GM12878 (cell line): ENCODE results near the gene MAGI1. TPM values are rescaled to one million over a fixed set of nuclear protein-coding genes. Genes with fewer than 3 reads are reported as not detected.

ENCODE experiments used
- ATAC-seq: fragments of 200-7000 bp; cut with Tn5 transposase; 3 replicates; pipeline ENCODE4 v1.9.1; 2020; ENCODE audit warnings: mild to moderate bottlenecking, moderate library complexity
- BruUV-seq: library from RNA; stranded (reverse); fragments of 400-500 nt; replicated peaks from 2 replicates; lab custom pipeline; 2021; lab: Mats Ljungman, UMichigan
- CTCF ChIA-PET: fragments of 300-600 bp; sonication (Branson Sonifier 250); formaldehyde crosslinking; extraction: SDS; loops from one replicate; lab custom pipeline; 2021; ENCODE audit warnings: inconsistent platforms; lab: Yijun Ruan, JAX
- POLR2A ChIA-PET: fragments of 350-600 bp; formaldehyde crosslinking; extraction: SDS; loops from one replicate; lab custom pipeline; 2021; ENCODE audit warnings: inconsistent platforms; lab: Charles Lee
- RAD21 ChIA-PET: fragments of 300-600 bp; sonication (Branson Sonifier 250); formaldehyde crosslinking; loops from one replicate; lab custom pipeline; 2023; ENCODE audit warnings: antibody characterized with exemption; ENCODE audit not compliant: unreplicated experiment; lab: Charles Lee
- SMC1A ChIA-PET: fragments of 300-600 bp; sonication (Branson Sonifier 250); formaldehyde crosslinking; loops from one replicate; lab custom pipeline; 2023; ENCODE audit not compliant: unreplicated experiment, uncharacterized antibody; lab: Charles Lee
- DNase-seq: peaks from one replicate; pipeline ENCODE4 v3.0.0-alpha.2; 2011; ENCODE audit warnings: low read depth, low spot score
- FAIRE-seq: peaks from 3 replicates; lab custom pipeline; 2011; peaks lifted over from hg19 to GRCh38; lab: Jason Lieb, UNC
- H2AFZ ChIP-seq: 2 replicates; pipeline ENCODE4 v1.6.0; 2011; ENCODE audit warnings: low read depth, low read length, control low read depth; ENCODE audit not compliant: control insufficient read depth
- H3K27ac ChIP-seq: 2 replicates; pipeline ENCODE4 v1.5.1; 2011; ENCODE audit warnings: control low read depth; ENCODE audit not compliant: control insufficient read depth, insufficient read depth
- H3K27me3 ChIP-seq, 2 experiments: replicated peaks in 1 of 2; 2 replicates each; pipeline versions ENCODE4 v1.6.0 to v1.6.1; 2011; ENCODE audit warnings: low read length in 1 of 2; ENCODE audit not compliant: control insufficient read depth in 2 of 2, insufficient read depth in 2 of 2
- H3K36me3 ChIP-seq, 2 experiments: 2 replicates each; pipeline ENCODE4 v1.5.1; 2011; ENCODE audit warnings: low read length in 1 of 2; ENCODE audit not compliant: control insufficient read depth in 2 of 2, insufficient read depth in 2 of 2
- H3K4me1 ChIP-seq: 2 replicates; pipeline ENCODE4 v1.6.1; 2011; ENCODE audit warnings: mild to moderate bottlenecking, low read length, moderate library complexity, mixed read lengths; ENCODE audit not compliant: control insufficient read depth, insufficient read depth
- H3K4me2 ChIP-seq: 2 replicates; pipeline ENCODE4 v1.6.0; 2011; ENCODE audit warnings: control low read depth; ENCODE audit not compliant: control insufficient read depth, insufficient read depth
- H3K4me3 ChIP-seq: fragments of 200-600 bp; sonication (generic); 2 replicates; pipeline ENCODE4 v1.5.1; 2016
- H3K79me2 ChIP-seq: 2 replicates; pipeline ENCODE4 v1.6.0; 2011; ENCODE audit warnings: low read length; ENCODE audit not compliant: control insufficient read depth, insufficient read depth
- H3K9ac ChIP-seq: 2 replicates; pipeline ENCODE4 v1.8.0; 2011; ENCODE audit warnings: low read length, control low read depth, mixed read lengths; ENCODE audit not compliant: control insufficient read depth, insufficient read depth
- H3K9me3 ChIP-seq: replicated peaks from 3 replicates; pipeline ENCODE4 v1.5.1; 2011; ENCODE audit warnings: mild to moderate bottlenecking, low read length; ENCODE audit not compliant: control insufficient read depth, insufficient read depth
- H4K20me1 ChIP-seq: 2 replicates; pipeline ENCODE4 v1.6.0; 2011; ENCODE audit not compliant: control insufficient read depth, insufficient read depth
- ASH2L ChIP-seq: fragments of 300-600, 200-600 bp; sonication (generic); IDR thresholded peaks from 2 replicates; pipeline ENCODE4 v1.6.1; 2017; ENCODE audit warnings: low read depth, mild to moderate bottlenecking, borderline replicate concordance
- BACH1 ChIP-seq: fragments of 450-650 bp; IDR thresholded peaks from 2 replicates; pipeline ENCODE4 v1.6.1; 2017; ENCODE audit warnings: mild to moderate bottlenecking, borderline replicate concordance
- CBX5 ChIP-seq: sonication (generic); IDR thresholded peaks from 2 replicates; pipeline ENCODE4 v1.6.1; 2016; ENCODE audit warnings: low read depth, moderate library complexity, mild to moderate bottlenecking, inconsistent platforms
- CHD1 ChIP-seq: IDR thresholded peaks from 2 replicates; pipeline ENCODE4 v1.6.1; 2012; ENCODE audit warnings: low read depth, low read length, improper control_type of control experiment
- CTCF ChIP-seq, 3 experiments: IDR thresholded peaks in 2 of 3; conservative IDR thresholded peaks in 1 of 3; 2 replicates each; pipeline ENCODE4 v1.5.1; 2011; ENCODE audit warnings: low read depth in 3 of 3, low read length in 3 of 3, mild to moderate bottlenecking in 3 of 3, control low read depth in 2 of 3, moderate library complexity in 2 of 3, inconsistent platforms in 1 of 3, mixed read lengths in 1 of 3; ENCODE audit not compliant: control insufficient read depth in 2 of 3, insufficient read depth in 1 of 3; ENCODE audit errors: extremely low read depth in 1 of 3
- ESRRA ChIP-seq: IDR thresholded peaks from 2 replicates; pipeline ENCODE4 v1.6.1; 2012; ENCODE audit warnings: mild to moderate bottlenecking, low read length, improper control_type of control experiment
- GABPA ChIP-seq: IDR thresholded peaks from 2 replicates; pipeline ENCODE4 v1.6.1; 2014; ENCODE audit warnings: antibody characterized with exemption, low read depth, mild to moderate bottlenecking, inconsistent platforms
- KDM1A ChIP-seq: fragments of 200-600 bp; sonication (generic); IDR thresholded peaks from 2 replicates; pipeline ENCODE4 v1.6.1; 2016; ENCODE audit warnings: borderline replicate concordance
- NFYA ChIP-seq: IDR thresholded peaks from 2 replicates; pipeline ENCODE4 v1.6.1; 2011; ENCODE audit warnings: low read depth, mild to moderate bottlenecking, low read length, improper control_type of control experiment, borderline replicate concordance
- NR2F1 ChIP-seq: fragments of 450-650 bp; conservative IDR thresholded peaks from 2 replicates; pipeline ENCODE4 v1.6.1; 2017; ENCODE audit warnings: mild to moderate bottlenecking
- POU2F2 ChIP-seq: IDR thresholded peaks from 3 replicates; pipeline ENCODE4 v1.6.1; 2011; ENCODE audit warnings: low read depth, mild to moderate bottlenecking, low read length, borderline replicate concordance
- PRDM15 ChIP-seq: fragments of 450-650 bp; formaldehyde crosslinking; IDR thresholded peaks from 2 replicates; pipeline ENCODE4 v1.4.0; 2020; ENCODE audit warnings: mild to moderate bottlenecking, moderate library complexity
- RB1 ChIP-seq: fragments of 450-650 bp; formaldehyde crosslinking; IDR thresholded peaks from 2 replicates; pipeline ENCODE4 v1.6.1; 2017; ENCODE audit warnings: mild to moderate bottlenecking, borderline replicate concordance
- SMAD1 ChIP-seq: fragments of 450-650 bp; IDR thresholded peaks from 2 replicates; pipeline ENCODE4 v1.6.1; 2018; ENCODE audit warnings: mild to moderate bottlenecking, low read depth; ENCODE audit not compliant: partially characterized antibody
- SPI1 ChIP-seq: IDR thresholded peaks from 2 replicates; pipeline ENCODE4 v1.6.1; 2011; ENCODE audit warnings: low read depth, mild to moderate bottlenecking, low read length, moderate library complexity, borderline replicate concordance; ENCODE audit not compliant: insufficient read depth
- YBX1 ChIP-seq: fragments of 450-650 bp; IDR thresholded peaks from 2 replicates; pipeline ENCODE4 v1.6.1; 2016; ENCODE audit warnings: antibody characterized with exemption
- ZZZ3 ChIP-seq: IDR thresholded peaks from 2 replicates; pipeline ENCODE4 v1.6.1; 2011; ENCODE audit warnings: low read depth; ENCODE audit not compliant: control insufficient read depth, insufficient read length
- WGBS: methylation state at CpG from one replicate; pipeline ENCODE4 v1.1.6; 2016; ENCODE audit warnings: low lambda C conversion rate; ENCODE audit not compliant: insufficient replicate concordance, insufficient coverage; ENCODE audit errors: missing lambda C conversion rate; 5-methylcytosine and 5-hydroxymethylcytosine counted together
- in situ Hi-C: fragments of 300-500 bp; cut with MboI; formaldehyde crosslinking; loops from 9 replicates; pipeline ENCODE4 v1.14.3; 2018; ENCODE audit warnings: mixed read lengths
- intact Hi-C: fragments of 100-400 bp; cut with micrococcal nuclease; formaldehyde crosslinking; loops from one replicate; pipeline ENCODE4 v1.14.2; 2022; ENCODE audit not compliant: unreplicated experiment
- polyA plus RNA-seq, 11 experiments: library from polyadenylated mRNA; depleted of rRNA in 4 of 11; unstranded in 6 of 11; stranded (reverse) in 5 of 11; fragments of >200 nt; fragmentation: Nextera tagmentation in 4 of 11; fragmentation: Illumina TruSeq in 1 of 11; extraction: Ambion mirVana in 4 of 11; extraction: Trizol in 1 of 11; gene quantifications; 1 replicate in 1 of 11; 2 replicates in 10 of 11; pipeline versions ENCODE4 v1.2.1 to v1.2.3, GENCODE V29; 2011 to 2016; ENCODE audit warnings: inconsistent platforms in 2 of 11, missing spikeins in 2 of 11, low read depth in 1 of 11
- total RNA-seq, 4 experiments: library from RNA; depleted of rRNA in 3 of 4; stranded (reverse); fragments of >200 nt in 3 of 4; fragmentation: Illumina TruSeq in 1 of 4; extraction: Trizol in 1 of 4; gene quantifications; 2 replicates each; pipeline versions ENCODE4 v1.2.1 to v1.2.3, GENCODE V29; 2013 to 2021
- TF ChIP-seq, protein P1 (sequence below): IDR thresholded peaks from 2 replicates; pipeline ENCODE4 v1.6.1; 2012; ENCODE audit warnings: low read depth, low read length, improper control_type of control experiment

Gene MAGI1
- total and polyA plus RNA-seq, 10 of the 15 experiments (the other 5 are each of a cell fraction or from before 2014, with no cell fraction given), result 0.02 to 3.3 (median 0.29) TPM; not detected in 1

- in situ Hi-C loops (no loop called here), intact Hi-C loops (no loop called here)
- Histone ChIP-seq H4K20me1 (no peaks in the 10 kb centered on the region), H3K79me2 (no peaks in the 10 kb centered on the region), H3K9me3 (no peaks in the 10 kb centered on the region), H3K27me3 (no peaks in the 10 kb centered on the region), H3K4me1 (no peaks in the 10 kb centered on the region), H3K9ac (no peak overlapping the region), H3K27ac (no peak overlapping the region), H3K4me3 (no peak overlapping the region), H3K4me2 (no peak overlapping the region), H3K36me3 (no peaks in the 10 kb centered on the region), H2AFZ (no peak overlapping the region)
- BruUV-seq, result no TSS peak
- 3% methylated on average over 2 of the region's 2 CpGs for WGBS
- SMC1A ChIA-PET, result no interaction called here
- POLR2A ChIA-PET, result interaction anchor here (0.6 kb wide), 1 partner anchor 1086 kb away, joined by 3 read pairs; no protein-coding TSS in a partner anchor
- CTCF ChIA-PET, result interaction anchor here (0.7 kb wide), 1 partner anchor 69 kb away, joined by 3 read pairs; no protein-coding TSS in a partner anchor
- DNase-seq (no peak), ATAC-seq (no peak), FAIRE-seq (no peak)
- TF ChIP-seq KDM1A, result no peak
- no peak for TF ChIP-seq YBX1
- no peak for TF ChIP-seq ZZZ3
- TF ChIP-seq CBX5, result no peak
- TF ChIP-seq RB1, result no peak
- no peak for TF ChIP-seq GABPA
- TF ChIP-seq ASH2L, result no peak
- TF ChIP-seq CTCF (IDR thresholded peaks at IDR 0.05 in 2 of 3, conservative IDR thresholded peaks at IDR 0.05 in 1 of 3; ENCODE audit: control insufficient read depth in 2 of 3, extremely low read depth in 1 of 3, insufficient read depth in 1 of 3, low read depth in 3 of 3, low read length in 3 of 3), result no peak
- no peak for TF ChIP-seq SPI1
- TF ChIP-seq NR2F1, result no peak
- TF ChIP-seq SMAD1, result no peak
- TF ChIP-seq PRDM15, result no peak
- no peak for TF ChIP-seq POU2F2
- TF ChIP-seq ESRRA, result no peak
- no peak for TF ChIP-seq BACH1
- no peak for TF ChIP-seq NFYA
- TF ChIP-seq CHD1, result no peak
- TF ChIP-seq, protein P1, sequence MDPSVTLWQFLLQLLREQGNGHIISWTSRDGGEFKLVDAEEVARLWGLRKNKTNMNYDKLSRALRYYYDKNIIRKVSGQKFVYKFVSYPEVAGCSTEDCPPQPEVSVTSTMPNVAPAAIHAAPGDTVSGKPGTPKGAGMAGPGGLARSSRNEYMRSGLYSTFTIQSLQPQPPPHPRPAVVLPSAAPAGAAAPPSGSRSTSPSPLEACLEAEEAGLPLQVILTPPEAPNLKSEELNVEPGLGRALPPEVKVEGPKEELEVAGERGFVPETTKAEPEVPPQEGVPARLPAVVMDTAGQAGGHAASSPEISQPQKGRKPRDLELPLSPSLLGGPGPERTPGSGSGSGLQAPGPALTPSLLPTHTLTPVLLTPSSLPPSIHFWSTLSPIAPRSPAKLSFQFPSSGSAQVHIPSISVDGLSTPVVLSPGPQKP, result no peak
- RAD21 ChIA-PET, result no interaction called here
Observed at GRCh38 chr3:65535260-65535659, 503.5 kb downstream of the MAGI1 start.
